Fibroblast of lung (primary cell): ENCODE results near the gene RAPGEF2. TPM values are rescaled to one million over a fixed set of nuclear protein-coding genes. Genes with fewer than 3 reads are reported as not detected.
"Not testable (repeated sequence)": the region's sequence is repeated elsewhere in the genome, so short reads cannot be mapped to it uniquely, and the experiment has no call there.

Source experiments
- DNase-seq, 2 donors: peaks; one replicate each; pipeline versions ENCODE4 v3.0.0 to v3.0.0-alpha.2; 2010; ENCODE audit warnings: low read depth in 2 of 2
- H2AFZ ChIP-seq: 2 replicates; pipeline ENCODE4 v1.5.1; 2012; ENCODE audit warnings: low read length, control low read depth, inconsistent platforms
- H3K27ac ChIP-seq: 2 replicates; pipeline ENCODE4 v1.5.1; 2011; ENCODE audit warnings: low read length, control low read depth; ENCODE audit not compliant: insufficient read depth
- H3K27me3 ChIP-seq: 2 replicates; pipeline ENCODE4 v1.5.1; 2011; ENCODE audit warnings: mild to moderate bottlenecking, low read length; ENCODE audit not compliant: control insufficient read depth, insufficient read depth
- H3K36me3 ChIP-seq: 2 replicates; pipeline ENCODE4 v1.5.1; 2011; ENCODE audit warnings: low read length; ENCODE audit not compliant: control insufficient read depth, insufficient read depth
- H3K4me1 ChIP-seq: 2 replicates; pipeline ENCODE4 v1.5.1; 2011; ENCODE audit warnings: low read length; ENCODE audit not compliant: control insufficient read depth, insufficient read depth; ENCODE audit errors: extremely low read depth
- H3K4me2 ChIP-seq: 2 replicates; pipeline ENCODE4 v1.5.1; 2011; ENCODE audit warnings: low read length, control low read depth; ENCODE audit not compliant: insufficient read depth; ENCODE audit errors: extremely low read depth
- H3K4me3 ChIP-seq, 4 experiments: fragments of 200-600 bp in 1 of 4; sonication (generic) in 1 of 4; replicated peaks in 1 of 4; 2 replicates each; pipeline ENCODE4 v1.5.1; 2011 to 2016; ENCODE audit warnings: low read length in 4 of 4, low read depth in 3 of 4, mild to moderate bottlenecking in 3 of 4, control low read depth in 2 of 4, inconsistent platforms in 1 of 4, mixed read lengths in 1 of 4; ENCODE audit not compliant: insufficient read depth in 1 of 4; ENCODE audit errors: control extremely low read depth in 1 of 4
- H3K79me2 ChIP-seq: 2 replicates; pipeline ENCODE4 v1.5.1; 2012; ENCODE audit warnings: mild to moderate bottlenecking, low read length, inconsistent platforms; ENCODE audit not compliant: control insufficient read depth, insufficient read depth
- H3K9ac ChIP-seq: 2 replicates; pipeline ENCODE4 v1.5.1; 2011; ENCODE audit warnings: mild to moderate bottlenecking, low read length, control low read depth; ENCODE audit not compliant: insufficient read depth
- H3K9me3 ChIP-seq: 2 replicates; pipeline ENCODE4 v1.5.1; 2012; ENCODE audit warnings: low read depth, low read length; ENCODE audit not compliant: control insufficient read depth, insufficient read depth
- H4K20me1 ChIP-seq: 2 replicates; pipeline ENCODE4 v1.5.1; 2011; ENCODE audit warnings: low read length; ENCODE audit not compliant: control insufficient read depth, insufficient read depth; ENCODE audit errors: extremely low read depth
- CTCF ChIP-seq, 2 donors: IDR thresholded peaks in 1 of 2; conservative IDR thresholded peaks in 1 of 2; 1 replicate in 1 of 2; 2 replicates in 1 of 2; pipeline ENCODE4 v1.5.1; 2011 to 2012; ENCODE audit warnings: low read length in 2 of 2, control low read depth in 1 of 2, inconsistent platforms in 1 of 2, low read depth in 1 of 2, mild to moderate bottlenecking in 1 of 2
- EZH2 ChIP-seq: IDR thresholded peaks from 2 replicates; pipeline ENCODE4 v1.5.1; 2012; ENCODE audit warnings: low read length, control low read depth, mild to moderate bottlenecking; ENCODE audit errors: missing control alignments
- polyA plus RNA-seq, 2 donors: library from polyadenylated mRNA; depleted of rRNA in 1 of 2; stranded (reverse) in 1 of 2; unstranded in 1 of 2; fragments of >200 nt; gene quantifications; 2 replicates each; pipeline ENCODE4 v1.2.1, GENCODE V29; 2011 to 2012; ENCODE audit warnings: missing spikeins in 1 of 2
- total RNA-seq: library from RNA; depleted of rRNA; stranded (reverse); fragments of >200 nt; gene quantifications from 2 replicates; pipeline ENCODE4 v1.2.1, GENCODE V29; 2014

The RAPGEF2 gene
- total and polyA plus RNA-seq, 2 donors (not counting 1 experiment from before 2014, with no cell fraction given) = 45.5 to 58.5 TPM

- peak in 1 of 2 donors; percentile 45 for DNase-seq
- H2AFZ ChIP-seq = no peak overlapping the region
- no peaks in the 10 kb centered on the region for H3K9me3 ChIP-seq
- no peak for TF ChIP-seq EZH2
- peaks cover 7% of the 10 kb centered on the region for H3K4me1 ChIP-seq
- no peaks in the 10 kb centered on the region for H3K79me2 ChIP-seq
- H4K20me1 ChIP-seq = no peaks in the 10 kb centered on the region
- H3K36me3 ChIP-seq = no peaks in the 10 kb centered on the region
- H3K4me3 ChIP-seq = no peak overlapping the region
- no peak overlapping the region for H3K9ac ChIP-seq
- no peak overlapping the region for H3K27ac ChIP-seq
- H3K4me2 ChIP-seq = no peak overlapping the region
- H3K27me3 ChIP-seq = no peaks in the 10 kb centered on the region
Observed at GRCh38 chr4:159075531-159075932, 27.3 kb upstream of the RAPGEF2 start.

GRCh38 chr4:159077018-159077417 lies 25.9 kb upstream of the RAPGEF2 start:
- H3K4me1 ChIP-seq, DNase-seq, H3K36me3 ChIP-seq, H3K27ac ChIP-seq, H3K27me3 ChIP-seq, H3K9ac ChIP-seq, H3K4me3 ChIP-seq, H4K20me1 ChIP-seq, H3K4me2 ChIP-seq, H3K9me3 ChIP-seq, H3K79me2 ChIP-seq, H2AFZ ChIP-seq: not testable (repeated sequence)

GRCh38 chr4:159077702-159078495 lies 25.0 kb upstream of the RAPGEF2 start:
- no peaks in the 10 kb centered on the region for H3K36me3 ChIP-seq
- H3K9me3 ChIP-seq = no peaks in the 10 kb centered on the region
- H3K27me3 ChIP-seq = no peaks in the 10 kb centered on the region
- TF ChIP-seq CTCF (conservative IDR thresholded peaks at IDR 0.05 in 1 of 2, IDR thresholded peaks at IDR 0.05 in 1 of 2; ENCODE audit: low read depth in 1 of 2, low read length in 2 of 2) (no peak), EZH2 (no peak)
- DNase-seq = peak in 1 of 2 donors; percentile 60
- no peak overlapping the region for H3K9ac ChIP-seq
- no peak overlapping the region for H2AFZ ChIP-seq
- no peaks in the 10 kb centered on the region for H3K79me2 ChIP-seq
- no peaks in the 10 kb centered on the region for H4K20me1 ChIP-seq
- H3K4me2 ChIP-seq = no peak overlapping the region
- H3K27ac ChIP-seq = no peak overlapping the region
- peaks cover 2% of the 10 kb centered on the region for H3K4me1 ChIP-seq
- no peak overlapping the region for H3K4me3 ChIP-seq

- Histone ChIP-seq H3K27ac (no peak overlapping the region), H3K9ac (no peak overlapping the region), H3K4me1 (peaks cover 2% of the 10 kb centered on the region), H3K27me3 (no peaks in the 10 kb centered on the region), H3K36me3 (no peaks in the 10 kb centered on the region), H3K4me3 (no peak overlapping the region), H3K9me3 (no peaks in the 10 kb centered on the region), H3K79me2 (no peaks in the 10 kb centered on the region), H3K4me2 (no peak overlapping the region), H4K20me1 (no peaks in the 10 kb centered on the region), H2AFZ (no peak overlapping the region)
- TF ChIP-seq EZH2 = no peak
- no peak for TF ChIP-seq CTCF (conservative IDR thresholded peaks at IDR 0.05 in 1 of 2, IDR thresholded peaks at IDR 0.05 in 1 of 2; ENCODE audit: low read depth in 1 of 2, low read length in 2 of 2)
- no peak for DNase-seq
Observed at GRCh38 chr4:159079074-159079473, 23.8 kb upstream of the RAPGEF2 start.
